ENCODE data around the gene ZXDC.

The ZXDC gene

DNA sequence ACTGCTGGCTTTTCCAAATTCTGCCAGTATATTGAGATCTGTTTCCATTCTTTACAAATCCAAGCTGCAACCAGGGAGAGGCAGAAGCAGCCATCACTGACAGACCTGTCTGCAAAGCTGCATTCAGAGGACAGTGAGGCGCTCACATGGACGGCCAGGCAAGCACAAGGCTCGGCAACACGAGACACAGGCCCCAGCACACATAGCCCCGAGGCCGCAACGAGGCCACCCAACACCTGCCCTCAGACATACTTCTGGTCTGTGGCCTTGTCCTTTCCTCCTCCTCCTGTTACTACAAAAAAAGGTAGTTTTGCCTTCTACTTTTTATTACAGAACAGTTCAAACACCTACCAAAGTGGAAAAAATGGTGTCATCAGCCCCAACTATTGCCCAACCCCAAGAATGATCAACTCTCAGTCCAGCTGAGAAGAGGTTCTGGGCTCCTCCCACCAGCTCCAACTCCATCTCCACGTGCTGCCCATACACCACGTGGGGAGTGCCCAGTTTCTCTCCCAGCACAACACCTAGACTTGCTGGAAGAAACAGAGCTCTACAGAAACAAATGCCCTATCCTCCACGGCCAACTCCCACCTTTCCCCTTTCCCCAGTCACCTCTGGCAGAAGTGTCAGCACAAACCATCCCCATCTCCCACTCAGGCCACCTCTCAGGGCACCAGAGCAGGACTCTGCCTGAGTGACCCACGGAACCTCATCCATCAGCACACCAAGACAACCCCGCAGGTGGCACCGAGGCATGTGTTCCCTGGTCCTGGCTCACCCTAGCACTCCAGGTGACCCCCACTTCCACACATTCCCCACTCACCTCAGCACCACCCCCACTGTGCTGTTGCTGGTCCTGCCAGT, 7.4 kb downstream of the ZXDC start:
- TF ChIP-seq ZFX (IDR thresholded peaks at IDR 0.05), result no peak
- TF ChIP-seq CTCF (conservative IDR thresholded peaks at IDR 0.05), result no peak
- H3K27ac ChIP-seq, result no peak overlapping the region

DNA sequence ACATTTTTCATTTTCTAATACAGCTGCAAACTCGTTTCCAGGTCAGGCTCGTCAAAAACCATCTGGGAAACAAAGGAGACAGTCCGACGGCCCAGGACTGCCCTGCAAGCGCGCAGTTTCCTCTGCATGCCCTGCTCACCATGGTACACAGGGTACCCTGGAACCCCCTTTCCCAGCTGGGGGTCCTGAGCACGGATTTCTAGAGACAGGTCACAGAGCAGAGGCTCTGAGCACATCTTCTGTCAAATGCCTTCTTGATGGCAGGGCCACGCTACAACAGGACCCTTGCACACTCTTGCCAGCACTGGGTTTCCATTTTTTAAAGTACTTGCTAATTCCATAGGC, 8.1 kb downstream of the ZXDC start:
- TF ChIP-seq ZFX (IDR thresholded peaks at IDR 0.05) (no peak), CTCF (conservative IDR thresholded peaks at IDR 0.05) (no peak)
- H3K27ac ChIP-seq, result no peak overlapping the region

DNA sequence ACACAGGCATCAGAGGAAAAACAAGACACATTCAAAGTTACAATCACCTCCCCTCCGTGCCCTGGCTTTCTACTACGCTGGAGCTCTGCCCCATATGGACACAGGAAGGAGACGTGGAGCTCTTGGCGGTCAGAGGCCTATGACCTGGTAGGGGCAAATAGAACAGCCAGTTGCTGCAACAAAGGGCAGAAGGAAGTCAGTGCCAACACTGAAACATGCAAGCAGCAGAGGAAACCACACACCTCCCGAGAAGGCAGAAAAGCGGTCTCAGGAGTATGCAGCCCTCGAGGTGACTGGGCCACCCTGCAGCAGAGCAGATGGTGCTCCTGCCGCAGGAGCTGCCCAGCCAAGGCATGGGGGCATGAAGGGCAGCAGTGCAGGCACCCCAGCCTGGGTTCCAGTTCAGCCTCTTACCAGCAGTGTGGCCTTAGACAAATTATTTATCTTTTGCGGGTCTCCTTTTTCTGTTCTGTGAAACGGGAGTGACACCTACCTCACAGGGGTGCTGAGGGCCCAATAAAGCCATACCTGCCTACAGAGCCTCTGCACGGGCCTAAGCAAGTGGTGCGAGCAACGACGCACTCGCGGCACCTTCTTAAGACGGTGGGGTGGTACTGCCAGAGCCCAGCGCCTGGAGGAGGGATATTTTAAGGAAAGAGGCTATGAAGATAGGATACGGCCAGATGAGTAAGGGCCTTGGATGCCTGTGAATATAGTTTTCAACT, 8.6 kb downstream of the ZXDC start:
- no peak overlapping the region for H3K27ac ChIP-seq
- TF ChIP-seq ZFX (IDR thresholded peaks at IDR 0.05), result no peak
- no peak for TF ChIP-seq CTCF (conservative IDR thresholded peaks at IDR 0.05)

DNA sequence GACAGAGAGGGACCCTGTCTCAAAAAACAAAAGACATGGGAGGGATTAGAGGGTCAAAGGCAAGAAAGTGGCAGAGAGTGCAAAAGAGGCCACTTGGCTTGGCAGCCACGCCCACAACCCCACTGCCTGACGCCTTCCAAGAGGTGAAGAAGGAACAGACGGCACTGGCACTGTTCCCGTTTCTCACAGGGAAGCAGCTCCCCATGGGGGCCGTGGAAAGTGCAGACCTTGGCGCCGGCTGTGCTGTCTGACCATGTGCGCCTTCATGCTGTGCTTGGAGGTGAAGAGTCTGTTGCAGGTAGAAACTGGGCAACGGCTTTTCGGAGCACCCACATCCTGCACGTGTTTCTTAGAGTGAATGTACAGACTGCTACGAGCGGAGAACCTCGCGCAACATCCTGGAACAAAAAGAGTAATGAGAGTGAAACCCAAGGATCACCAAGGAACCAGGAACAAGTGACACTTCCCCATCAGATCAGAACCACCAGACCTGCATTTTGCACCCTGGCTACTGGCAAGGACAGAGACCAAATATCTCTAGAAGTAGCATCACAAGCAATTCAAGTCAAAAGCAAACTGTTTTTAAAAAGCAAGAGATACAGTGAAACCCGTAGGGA, 9.7 kb downstream of the ZXDC start:
- no peak overlapping the region for H3K27ac ChIP-seq
- no peak for TF ChIP-seq ZFX (IDR thresholded peaks at IDR 0.05)
- no peak for TF ChIP-seq CTCF (conservative IDR thresholded peaks at IDR 0.05)

DNA sequence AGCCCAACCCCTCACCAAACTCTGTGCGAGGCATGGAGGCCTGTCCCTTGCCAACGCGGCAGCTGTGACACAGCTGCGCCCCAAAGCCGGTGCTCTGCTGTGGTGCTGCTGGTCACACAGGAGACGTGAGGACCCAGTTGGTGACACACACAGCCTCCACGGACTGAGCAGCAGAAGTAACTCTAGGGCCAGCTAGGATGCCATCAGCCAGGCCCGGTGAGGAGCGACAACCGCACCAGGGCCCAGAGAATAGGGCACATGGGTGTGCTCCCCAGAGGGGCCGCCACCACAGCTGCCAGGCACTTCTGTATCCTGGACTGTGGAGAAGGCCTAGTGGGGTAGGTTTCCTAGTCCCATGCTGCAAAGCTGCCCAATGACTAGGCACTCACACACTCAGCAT, 10.7 kb downstream of the ZXDC start:
- TF ChIP-seq ZFX (IDR thresholded peaks at IDR 0.05) (no peak), CTCF (conservative IDR thresholded peaks at IDR 0.05) (no peak)
- no peak overlapping the region for H3K27ac ChIP-seq

DNA sequence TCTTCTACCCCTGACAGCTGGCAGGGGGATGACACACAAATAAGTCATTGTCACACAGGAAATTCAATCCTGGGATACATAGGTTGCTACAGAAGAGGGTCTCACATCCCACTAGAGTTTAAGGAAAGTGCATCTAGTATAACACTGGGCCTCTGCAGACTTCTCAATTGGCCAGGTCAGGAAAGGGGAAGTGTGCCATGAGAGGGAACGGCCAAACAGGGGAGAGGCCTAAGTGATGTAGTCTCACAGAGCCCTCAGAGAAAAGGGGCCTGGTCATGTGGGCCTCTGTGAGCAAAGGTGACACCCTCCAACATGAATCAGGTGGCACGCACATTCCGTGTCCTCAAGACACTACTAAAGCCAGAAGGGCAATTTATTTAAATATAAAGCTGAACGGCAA, 11.2 kb downstream of the ZXDC start:
- no peak overlapping the region for H3K27ac ChIP-seq
- TF ChIP-seq CTCF (conservative IDR thresholded peaks at IDR 0.05) (no peak), ZFX (IDR thresholded peaks at IDR 0.05) (no peak)

GRCh38 chr3:126464093-126464492, 11.6 kb downstream of the ZXDC start:
- no peak overlapping the region for H3K27ac ChIP-seq
- TF ChIP-seq ZFX (IDR thresholded peaks at IDR 0.05) (no peak), CTCF (conservative IDR thresholded peaks at IDR 0.05) (no peak)

Measured in C4-2B (cell line).